CD4-positive, alpha-beta T cell (primary cell): Measurements from ENCODE around the gene NCAPD2. TPM values are rescaled to one million over a fixed set of nuclear protein-coding genes. Genes with fewer than 3 reads are reported as not detected.
A peak's percentile ranks its signal among the peaks of the same experiment; 100 is the strongest.
"Not testable (repeated sequence)": the region's sequence is repeated elsewhere in the genome, so short reads cannot be mapped to it uniquely, and the experiment has no call there.

Experiments
- ATAC-seq: fragments of 200-7000 bp; cut with Tn5 transposase; one replicate; pipeline ENCODE4 v1.10.0; 2022; ENCODE audit warnings: mild to moderate bottlenecking; ENCODE audit not compliant: poor library complexity
- CTCF ChIA-PET: fragments of 350-600 bp; sonication (Branson Sonifier 250); formaldehyde crosslinking; loops from one replicate; lab custom pipeline; 2021; ENCODE audit warnings: antibody characterized with exemption, inconsistent platforms; lab: Charles Lee
- POLR2A ChIA-PET: fragments of 350-600 bp; sonication (Branson Sonifier 250); formaldehyde crosslinking; loops from one replicate; lab custom pipeline; 2021; ENCODE audit warnings: antibody characterized with exemption, inconsistent platforms; lab: Charles Lee
- DNase-seq, 14 experiments: peaks; one replicate each; pipeline ENCODE4 v3.0.0-alpha.2; 2013 to 2020; ENCODE audit warnings: mixed read lengths in 2 of 14
- H3K27ac ChIP-seq, 2 donors: one replicate each; pipeline versions ENCODE4 v1.5.1 to v1.7.0; 2013; ENCODE audit warnings: low read length in 2 of 2, low read depth in 1 of 2, mild to moderate bottlenecking in 1 of 2
- H3K27me3 ChIP-seq, 2 experiments: 1 replicate in 1 of 2; 2 replicates in 1 of 2; pipeline versions ENCODE4 v1.6.1 to v1.7.0; 2013; ENCODE audit warnings: low read length in 2 of 2, control low read depth in 1 of 2, mild to moderate bottlenecking in 1 of 2, moderate library complexity in 1 of 2; ENCODE audit not compliant: insufficient read depth in 2 of 2, control insufficient read depth in 1 of 2
- H3K36me3 ChIP-seq: one replicate; pipeline ENCODE4 v1.6.1; 2013; ENCODE audit warnings: low read length, control low read depth; ENCODE audit not compliant: insufficient read depth
- H3K4me1 ChIP-seq: one replicate; pipeline ENCODE4 v1.6.1; 2013; ENCODE audit warnings: low read length, control low read depth; ENCODE audit not compliant: insufficient read depth
- H3K4me3 ChIP-seq: one replicate; pipeline ENCODE4 v1.5.1; 2013; ENCODE audit warnings: mild to moderate bottlenecking, low read length, moderate library complexity
- H3K9me3 ChIP-seq, 2 experiments: 1 replicate in 1 of 2; 2 replicates in 1 of 2; pipeline versions ENCODE4 v1.6.1 to v1.7.0; 2013; ENCODE audit warnings: low read length in 2 of 2, mild to moderate bottlenecking in 2 of 2, control low read depth in 1 of 2, moderate library complexity in 1 of 2; ENCODE audit not compliant: control insufficient read depth in 1 of 2, insufficient read depth in 1 of 2
- H3K27ac Mint-ChIP-seq: one replicate; pipeline ENCODE4 v1.8.0; 2020; ENCODE audit warnings: mixed read lengths
- H3K27me3 Mint-ChIP-seq: one replicate; pipeline ENCODE4 v1.8.0; 2021; ENCODE audit warnings: mixed read lengths
- H3K36me3 Mint-ChIP-seq: one replicate; pipeline ENCODE4 v1.8.0; 2021; ENCODE audit warnings: low read depth, mixed read lengths
- H3K4me1 Mint-ChIP-seq: one replicate; pipeline ENCODE4 v1.8.0; 2021; ENCODE audit warnings: low read depth, mixed read lengths
- H3K4me3 Mint-ChIP-seq: one replicate; pipeline ENCODE4 v1.8.0; 2020; ENCODE audit warnings: mild to moderate bottlenecking, mixed read lengths
- H3K9me3 Mint-ChIP-seq: one replicate; pipeline ENCODE4 v1.8.0; 2020; ENCODE audit warnings: mixed read lengths
- intact Hi-C, 2 experiments: fragments of 100-400 bp; cut with DNase I in 1 of 2; cut with micrococcal nuclease in 1 of 2; formaldehyde crosslinking; loops; one replicate each; pipeline versions ENCODE4 v1.15.1 to v1.9.0; 2023 to 2025; cut with DNase I, micrococcal nuclease
- total RNA-seq, 174 experiments: library from RNA in 2 of 174; stranded (reverse) in 2 of 174; gene quantifications; one replicate each; pipeline ENCODE4 v1.2.3 and lab custom pipeline; 2021 to 2026
- TF ChIP-seq, protein P1 (sequence below): fragments of 200-600 bp; IDR thresholded peaks from one replicate; pipeline ENCODE4 v1.8.0; 2022; ENCODE audit warnings: antibody characterized with exemption, mild to moderate bottlenecking

NCAPD2 gene
- total RNA-seq, 2 experiments from 2014 or later: 13.7 to 14.9 TPM

- Mint-ChIP-seq H3K4me1 (peaks cover 77% of the 10 kb centered on the region), H3K27ac (peak overlapping the region; percentile 90), H3K4me3 (peak overlapping the region; percentile 96), H3K36me3 (peaks cover 71% of the 10 kb centered on the region)
- not testable (repeated sequence) for H3K27me3 ChIP-seq, H3K27me3 Mint-ChIP-seq, H3K9me3 ChIP-seq, H3K4me3 ChIP-seq, ATAC-seq, H3K9me3 Mint-ChIP-seq
- ChIA-PET CTCF (interaction anchor here (0.7 to 4.5 kb wide), 24 partner anchors 14 to 250 kb away, joined by 3 to 39 read pairs (median 4); partner anchors contain the start of genes COPS7A, MRPL51, NCAPD2 and TAPBPL), POLR2A (interaction anchor here (0.7 to 6.5 kb wide), 13 partner anchors 16 to 287 kb away, joined by 3 to 42 read pairs (median 9); partner anchors contain the start of genes CD27, TAPBPL and VAMP1)
- Histone ChIP-seq H3K36me3 (peaks cover 37% of the 10 kb centered on the region), H3K4me1 (peaks cover 90% of the 10 kb centered on the region), H3K27ac (peak overlapping the region; percentile 42 to 70)
- peak; percentile 80 to 92 (median 84) for DNase-seq
- TF ChIP-seq, protein P1, sequence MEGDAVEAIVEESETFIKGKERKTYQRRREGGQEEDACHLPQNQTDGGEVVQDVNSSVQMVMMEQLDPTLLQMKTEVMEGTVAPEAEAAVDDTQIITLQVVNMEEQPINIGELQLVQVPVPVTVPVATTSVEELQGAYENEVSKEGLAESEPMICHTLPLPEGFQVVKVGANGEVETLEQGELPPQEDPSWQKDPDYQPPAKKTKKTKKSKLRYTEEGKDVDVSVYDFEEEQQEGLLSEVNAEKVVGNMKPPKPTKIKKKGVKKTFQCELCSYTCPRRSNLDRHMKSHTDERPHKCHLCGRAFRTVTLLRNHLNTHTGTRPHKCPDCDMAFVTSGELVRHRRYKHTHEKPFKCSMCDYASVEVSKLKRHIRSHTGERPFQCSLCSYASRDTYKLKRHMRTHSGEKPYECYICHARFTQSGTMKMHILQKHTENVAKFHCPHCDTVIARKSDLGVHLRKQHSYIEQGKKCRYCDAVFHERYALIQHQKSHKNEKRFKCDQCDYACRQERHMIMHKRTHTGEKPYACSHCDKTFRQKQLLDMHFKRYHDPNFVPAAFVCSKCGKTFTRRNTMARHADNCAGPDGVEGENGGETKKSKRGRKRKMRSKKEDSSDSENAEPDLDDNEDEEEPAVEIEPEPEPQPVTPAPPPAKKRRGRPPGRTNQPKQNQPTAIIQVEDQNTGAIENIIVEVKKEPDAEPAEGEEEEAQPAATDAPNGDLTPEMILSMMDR: peak; percentile 88
- intact Hi-C loops: loop anchor here (1.0 to 5.0 kb wide), 3 partner anchors 114 to 215 kb away; no protein-coding TSS in a partner anchor
Observed at GRCh38 chr12:6537580-6538419, 43.9 kb downstream of the NCAPD2 start.

GRCh38 chr12:6538420-6539313 is 44.8 kb downstream of the NCAPD2 start:
- Histone ChIP-seq H3K4me1 (peaks cover 82% of the 10 kb centered on the region), H3K9me3 (peaks cover 0 to 4% of the 10 kb centered on the region in 2 experiments), H3K27ac (peak overlapping the region; percentile 5 to 42), H3K27me3 (no peaks in the 10 kb centered on the region), H3K36me3 (peaks cover 37% of the 10 kb centered on the region), H3K4me3 (no peak overlapping the region)
- ChIA-PET CTCF (interaction anchor here (0.9 to 4.5 kb wide), 12 partner anchors 15 to 176 kb away, joined by 3 to 39 read pairs (median 7); partner anchors contain the start of genes TAPBPL and VAMP1), POLR2A (interaction anchor here (0.7 to 6.5 kb wide), 12 partner anchors 15 to 286 kb away, joined by 3 to 42 read pairs (median 8); partner anchors contain the start of genes TAPBPL and VAMP1)
- peaks cover 70% of the 10 kb centered on the region for H3K4me1 Mint-ChIP-seq
- no peaks in the 10 kb centered on the region for H3K27me3 Mint-ChIP-seq
- DNase-seq (peak in 1 of 14 experiments; percentile 37), ATAC-seq (no peak)
- H3K9me3 Mint-ChIP-seq: no peaks in the 10 kb centered on the region
- peaks cover 74% of the 10 kb centered on the region for H3K36me3 Mint-ChIP-seq
- peak overlapping the region; percentile 96 for H3K4me3 Mint-ChIP-seq
- TF ChIP-seq, protein P1: no peak
- peak overlapping the region; percentile 90 for H3K27ac Mint-ChIP-seq
- intact Hi-C loops: loop anchor here (1.0 to 5.0 kb wide), 3 partner anchors 115 to 216 kb away; no protein-coding TSS in a partner anchor

DNA sequence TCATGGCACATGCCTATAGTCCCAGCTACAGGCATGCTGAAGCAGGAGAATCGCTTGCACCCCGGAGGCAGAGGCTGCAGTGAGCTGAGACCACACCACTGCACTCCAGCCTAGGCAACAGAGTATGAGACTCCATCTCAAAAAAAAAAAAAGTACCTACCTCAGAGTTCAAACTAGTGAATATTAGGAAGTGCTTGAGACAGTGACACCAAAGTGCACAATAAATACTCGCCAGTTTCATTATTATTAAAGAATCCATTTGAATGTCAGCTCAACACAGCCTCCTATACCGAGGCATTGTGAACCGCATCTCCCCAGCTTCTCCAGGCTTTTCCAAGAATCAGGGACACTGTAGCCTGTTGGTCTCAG is 45.4 kb downstream of the NCAPD2 start:
- Histone ChIP-seq H3K4me1 (peaks cover 76% of the 10 kb centered on the region), H3K4me3 (no peak overlapping the region), H3K36me3 (peaks cover 38% of the 10 kb centered on the region), H3K9me3 (peaks cover 0 to 4% of the 10 kb centered on the region in 2 experiments), H3K27ac (no peak overlapping the region), H3K27me3 (no peaks in the 10 kb centered on the region)
- Mint-ChIP-seq H3K9me3 (no peaks in the 10 kb centered on the region), H3K27me3 (no peaks in the 10 kb centered on the region), H3K36me3 (peaks cover 71% of the 10 kb centered on the region), H3K4me1 (peaks cover 65% of the 10 kb centered on the region), H3K4me3 (peak overlapping the region; percentile 23), H3K27ac (peak overlapping the region; percentile 90)
- no peak for ATAC-seq
- no peak for DNase-seq
- TF ChIP-seq, protein P1: no peak
- CTCF ChIA-PET: interaction anchor here (0.9 to 4.5 kb wide), 4 partner anchors 44 to 114 kb away, joined by 3 to 39 read pairs (median 25); partner anchors contain the start of gene VAMP1
- POLR2A ChIA-PET: interaction anchor here (0.6 to 6.5 kb wide), 7 partner anchors 15 to 310 kb away, joined by 3 to 42 read pairs (median 11); partner anchors contain the start of genes TAPBPL and VAMP1
- intact Hi-C loops: loop anchor here in 1 of 2 experiments (2.0 to 5.0 kb wide), 2 partner anchors 204 to 217 kb away; no protein-coding TSS in a partner anchor
